ENCODE data around the gene NEBL.

- TF ChIP-seq CTCF (IDR thresholded peaks at IDR 0.05; ENCODE audit: low read length) (no peak), EZH2 (IDR thresholded peaks at IDR 0.05; ENCODE audit: borderline replicate concordance, low read length) (no peak)
Measured at GRCh38 chr10:20922451-20922850, 25.3 kb upstream of the NEBL start.
